H9 (cell line): Measurements from ENCODE around the gene HIGD2A. TPM values are rescaled to one million over a fixed set of nuclear protein-coding genes. Genes with fewer than 3 reads are reported as not detected.

ENCODE experiments used
- DNase-seq: peaks from one replicate; pipeline ENCODE4 v3.0.0-alpha.2; 2017
- H2AFZ ChIP-seq: one replicate; pipeline ENCODE4 v1.6.1; 2013; ENCODE audit warnings: mild to moderate bottlenecking, low read length, control low read depth, moderate library complexity
- H2AK5ac ChIP-seq: 2 replicates; pipeline ENCODE4 v1.6.1; 2013; ENCODE audit warnings: low read length, control low read depth, mixed read lengths; ENCODE audit not compliant: insufficient read length
- H2BK120ac ChIP-seq: one replicate; pipeline ENCODE4 v1.6.1; 2013; ENCODE audit warnings: low read depth, mild to moderate bottlenecking, low read length, control low read depth, inconsistent platforms; ENCODE audit not compliant: poor library complexity, severe bottlenecking
- H2BK12ac ChIP-seq: 2 replicates; pipeline ENCODE4 v1.6.1; 2013; ENCODE audit warnings: low read length, control low read depth, mixed read lengths, low read depth; ENCODE audit not compliant: insufficient read length
- H2BK15ac ChIP-seq: 2 replicates; pipeline ENCODE4 v1.6.1; 2013; ENCODE audit warnings: low read depth, low read length, control low read depth
- H2BK20ac ChIP-seq: one replicate; pipeline ENCODE4 v1.6.1; 2013; ENCODE audit warnings: low read depth, mild to moderate bottlenecking, low read length, control low read depth, inconsistent platforms; ENCODE audit not compliant: poor library complexity, severe bottlenecking
- H2BK5ac ChIP-seq: 2 replicates; pipeline ENCODE4 v1.6.1; 2013; ENCODE audit warnings: low read length, control low read depth, mixed read lengths; ENCODE audit not compliant: insufficient read length
- H3K14ac ChIP-seq: 2 replicates; pipeline ENCODE4 v1.6.1; 2013; ENCODE audit warnings: low read length, control low read depth; ENCODE audit not compliant: insufficient read depth
- H3K18ac ChIP-seq: 2 replicates; pipeline ENCODE4 v1.6.1; 2013; ENCODE audit warnings: low read depth, mild to moderate bottlenecking, mixed read lengths, low read length, control low read depth; ENCODE audit not compliant: insufficient read length
- H3K23ac ChIP-seq: 2 replicates; pipeline ENCODE4 v1.6.1; 2013; ENCODE audit warnings: low read length, control low read depth, mixed read lengths, low read depth; ENCODE audit not compliant: insufficient read length
- H3K23me2 ChIP-seq: 2 replicates; pipeline ENCODE4 v1.6.1; 2013; ENCODE audit warnings: low read depth, mild to moderate bottlenecking, mixed read lengths, low read length, control low read depth; ENCODE audit not compliant: insufficient read length, poor library complexity, severe bottlenecking
- H3K27ac ChIP-seq: 2 replicates; pipeline ENCODE4 v1.5.1; 2013; ENCODE audit warnings: low read length, control low read depth, mixed read lengths, low read depth; ENCODE audit not compliant: insufficient read length
- H3K27me3 ChIP-seq: 2 replicates; pipeline ENCODE4 v1.6.1; 2013; ENCODE audit warnings: low read length, control low read depth, inconsistent platforms; ENCODE audit not compliant: insufficient read depth
- H3K4ac ChIP-seq: 2 replicates; pipeline ENCODE4 v1.6.1; 2013; ENCODE audit warnings: low read depth, mild to moderate bottlenecking, control low read depth, inconsistent platforms, low read length, moderate library complexity
- H3K4me1 ChIP-seq: 2 replicates; pipeline ENCODE4 v1.6.1; 2013; ENCODE audit warnings: low read length, control low read depth, inconsistent platforms; ENCODE audit not compliant: insufficient read depth
- H3K4me2 ChIP-seq: 2 replicates; pipeline ENCODE4 v1.6.1; 2013; ENCODE audit warnings: low read length, control low read depth, mixed read lengths; ENCODE audit not compliant: insufficient read length, insufficient read depth
- H3K56ac ChIP-seq: 2 replicates; pipeline ENCODE4 v1.6.1; 2013; ENCODE audit warnings: low read depth, mild to moderate bottlenecking, mixed read lengths, low read length, control low read depth; ENCODE audit not compliant: insufficient read length
- H3K79me1 ChIP-seq: 2 replicates; pipeline ENCODE4 v1.6.1; 2013; ENCODE audit warnings: low read depth, mild to moderate bottlenecking, moderate library complexity, low read length, control low read depth, inconsistent platforms; ENCODE audit not compliant: insufficient read depth, poor library complexity, severe bottlenecking
- H3K79me2 ChIP-seq: 2 replicates; pipeline ENCODE4 v1.6.1; 2013; ENCODE audit warnings: low read length, control low read depth, inconsistent platforms; ENCODE audit not compliant: insufficient read depth
- H3K9ac ChIP-seq: 2 replicates; pipeline ENCODE4 v1.6.1; 2013; ENCODE audit warnings: low read length, control low read depth, mixed read lengths; ENCODE audit not compliant: insufficient read length; ENCODE audit errors: extremely low read depth
- H3K9me3 ChIP-seq: one replicate; pipeline ENCODE4 v1.6.1; 2013; ENCODE audit warnings: low read depth, low read length, inconsistent platforms; ENCODE audit not compliant: control insufficient read depth
- H3T11ph ChIP-seq: one replicate; pipeline ENCODE4 v1.6.1; 2013; ENCODE audit warnings: mild to moderate bottlenecking, low read length, control low read depth, inconsistent platforms
- H4K20me1 ChIP-seq: one replicate; pipeline ENCODE4 v1.6.1; 2013; ENCODE audit not compliant: control insufficient read depth, insufficient read length, insufficient read depth
- H4K5ac ChIP-seq: 2 replicates; pipeline ENCODE4 v1.6.1; 2013; ENCODE audit warnings: low read depth, mild to moderate bottlenecking, mixed read lengths, low read length, control low read depth; ENCODE audit not compliant: insufficient read length
- H4K8ac ChIP-seq: replicated peaks from 2 replicates; pipeline ENCODE4 v1.6.1; 2013; ENCODE audit warnings: low read length, control low read depth, mixed read lengths, low read depth; ENCODE audit not compliant: insufficient read length
- H4K91ac ChIP-seq: 2 replicates; pipeline ENCODE4 v1.6.1; 2013; ENCODE audit warnings: low read depth, mild to moderate bottlenecking, moderate library complexity, mixed read lengths, low read length, control low read depth; ENCODE audit not compliant: insufficient read length
- H3K27ac Mint-ChIP-seq, 3 experiments: 2 replicates in 2 of 3; 3 replicates in 1 of 3; pipeline ENCODE4 v1.8.0; 2020 to 2021; ENCODE audit warnings: mixed read lengths in 3 of 3, mild to moderate bottlenecking in 1 of 3, moderate library complexity in 1 of 3
- H3K27me3 Mint-ChIP-seq: 2 replicates; pipeline ENCODE4 v1.8.0; 2021; ENCODE audit warnings: low read depth, mild to moderate bottlenecking, moderate library complexity, mixed read lengths
- H3K36me3 Mint-ChIP-seq, 3 experiments: 2 replicates in 2 of 3; 3 replicates in 1 of 3; pipeline ENCODE4 v1.8.0; 2020 to 2021; ENCODE audit warnings: low read depth in 3 of 3, mixed read lengths in 3 of 3; ENCODE audit not compliant: insufficient read depth in 1 of 3
- H3K4me1 Mint-ChIP-seq, 2 experiments: 2 replicates each; pipeline ENCODE4 v1.8.0; 2020; ENCODE audit warnings: mixed read lengths in 2 of 2
- H3K4me3 Mint-ChIP-seq, 2 experiments: 2 replicates in 1 of 2; 3 replicates in 1 of 2; pipeline ENCODE4 v1.8.0; 2020 to 2021; ENCODE audit warnings: mild to moderate bottlenecking in 2 of 2, mixed read lengths in 2 of 2, moderate library complexity in 1 of 2
- H3K9me3 Mint-ChIP-seq, 2 experiments: 2 replicates in 1 of 2; 3 replicates in 1 of 2; pipeline ENCODE4 v1.8.0; 2020; ENCODE audit warnings: mild to moderate bottlenecking in 2 of 2, mixed read lengths in 2 of 2, moderate library complexity in 1 of 2
- WGBS: extraction: QIAGEN DNeasy Blood & Tissue Kit; methylation state at CpG from one replicate; pipeline ENCODE4 v1.1.7; 2013; ENCODE audit warnings: missing lambda C conversion rate, low lambda C conversion rate, mixed read lengths; ENCODE audit not compliant: insufficient read length; ENCODE audit errors: extremely low coverage; 5-methylcytosine and 5-hydroxymethylcytosine counted together
- total RNA-seq: library from RNA; stranded (reverse); gene quantifications from 2 replicates; pipeline ENCODE4 v1.2.1, GENCODE V29; 2021
- TF ChIP-seq, protein P1 (sequence below): fragments of 200-600 bp; sonication (generic); conservative IDR thresholded peaks from 3 replicates; pipeline ENCODE4 v1.8.0; 2021; ENCODE audit warnings: antibody characterized with exemption, mild to moderate bottlenecking

HIGD2A gene
- total RNA-seq, 1 experiment from 2014 or later, result 92.3 TPM

DNA sequence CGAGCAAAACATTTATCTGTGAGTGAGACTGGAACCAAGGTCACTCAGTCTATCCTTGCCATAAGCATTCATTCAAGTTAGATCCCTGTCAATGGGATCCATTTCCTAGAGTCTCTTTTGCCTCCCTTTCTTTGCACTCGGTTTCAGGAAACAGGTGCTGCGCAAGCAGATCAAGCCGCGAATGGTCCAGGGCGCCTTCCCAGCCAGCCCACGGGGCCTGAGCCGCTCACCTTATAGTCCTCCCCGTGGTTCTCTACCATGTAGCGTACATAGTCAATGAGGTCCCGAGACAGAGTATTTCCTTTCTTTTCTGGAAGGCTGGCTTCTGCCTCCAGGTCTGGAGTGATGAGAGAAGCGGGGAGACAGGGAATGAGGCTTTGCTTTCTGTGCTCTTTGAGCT lies 3.6 kb upstream of the HIGD2A start:
- no peak overlapping the region for H3T11ph ChIP-seq
- TF ChIP-seq, protein P1, sequence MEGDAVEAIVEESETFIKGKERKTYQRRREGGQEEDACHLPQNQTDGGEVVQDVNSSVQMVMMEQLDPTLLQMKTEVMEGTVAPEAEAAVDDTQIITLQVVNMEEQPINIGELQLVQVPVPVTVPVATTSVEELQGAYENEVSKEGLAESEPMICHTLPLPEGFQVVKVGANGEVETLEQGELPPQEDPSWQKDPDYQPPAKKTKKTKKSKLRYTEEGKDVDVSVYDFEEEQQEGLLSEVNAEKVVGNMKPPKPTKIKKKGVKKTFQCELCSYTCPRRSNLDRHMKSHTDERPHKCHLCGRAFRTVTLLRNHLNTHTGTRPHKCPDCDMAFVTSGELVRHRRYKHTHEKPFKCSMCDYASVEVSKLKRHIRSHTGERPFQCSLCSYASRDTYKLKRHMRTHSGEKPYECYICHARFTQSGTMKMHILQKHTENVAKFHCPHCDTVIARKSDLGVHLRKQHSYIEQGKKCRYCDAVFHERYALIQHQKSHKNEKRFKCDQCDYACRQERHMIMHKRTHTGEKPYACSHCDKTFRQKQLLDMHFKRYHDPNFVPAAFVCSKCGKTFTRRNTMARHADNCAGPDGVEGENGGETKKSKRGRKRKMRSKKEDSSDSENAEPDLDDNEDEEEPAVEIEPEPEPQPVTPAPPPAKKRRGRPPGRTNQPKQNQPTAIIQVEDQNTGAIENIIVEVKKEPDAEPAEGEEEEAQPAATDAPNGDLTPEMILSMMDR, result no peak
- no CpG with 5 or more reads among the region's 12 CpGs for WGBS
- Mint-ChIP-seq H3K9me3 (peaks cover 0 to 3% of the 10 kb centered on the region in 2 experiments; a peak in 1 of 5 replicates), H3K27ac (no peak overlapping the region), H3K27me3 (no peaks in the 10 kb centered on the region), H3K4me3 (no peak overlapping the region), H3K36me3 (peaks cover 35 to 75% (median 43%) of the 10 kb centered on the region in 3 experiments), H3K4me1 (peaks cover 12% of the 10 kb centered on the region in 2 experiments)
- H3K9ac ChIP-seq, result no peak overlapping the region
- no peak overlapping the region for H3K23ac ChIP-seq
- H3K27me3 ChIP-seq, result no peaks in the 10 kb centered on the region
- H3K79me1 ChIP-seq, result no peaks in the 10 kb centered on the region
- no peak overlapping the region for H2BK12ac ChIP-seq
- H3K14ac ChIP-seq, result no peak overlapping the region
- no peak overlapping the region for H4K91ac ChIP-seq
- peaks cover 7% of the 10 kb centered on the region for H3K23me2 ChIP-seq
- no peak for DNase-seq
- no peak overlapping the region for H2AK5ac ChIP-seq
- H4K20me1 ChIP-seq, result no peaks in the 10 kb centered on the region
- H3K9me3 ChIP-seq, result no peaks in the 10 kb centered on the region
- H4K8ac ChIP-seq, result no peak overlapping the region
- no peak overlapping the region for H2BK5ac ChIP-seq
- H4K5ac ChIP-seq, result no peak overlapping the region
- no peak overlapping the region for H3K4me2 ChIP-seq
- no peak overlapping the region for H3K27ac ChIP-seq
- no peaks in the 10 kb centered on the region for H3K4me1 ChIP-seq
- H2BK120ac ChIP-seq, result no peak overlapping the region
- H2BK20ac ChIP-seq, result no peak overlapping the region
- H3K4ac ChIP-seq, result no peak overlapping the region
- H2AFZ ChIP-seq, result no peak overlapping the region
- H3K18ac ChIP-seq, result no peak overlapping the region
- H2BK15ac ChIP-seq, result no peak overlapping the region
- peaks cover 8% of the 10 kb centered on the region; the same call in 1 of the 2 replicates for H3K79me2 ChIP-seq
- H3K56ac ChIP-seq, result no peak overlapping the region
